ENCODE measurements around the gene AZU1.
A peak's percentile ranks its signal among the peaks of the same experiment; 100 is the strongest.

Gene AZU1

GRCh38 chr19:871446-872265 lies 44.0 kb downstream of the AZU1 start:
- Mint-ChIP-seq H3K9me3 (no peaks in the 10 kb centered on the region), H3K4me1 (peaks cover 6% of the 10 kb centered on the region), H3K27ac (no peak overlapping the region), H3K36me3 (ENCODE audit: low read depth) (peaks cover 40% of the 10 kb centered on the region), H3K27me3 (ENCODE audit: low read depth, poor library complexity) (no peaks in the 10 kb centered on the region), H3K4me3 (no peak overlapping the region)
- DNase-seq: no peak
- TF ChIP-seq CTCF (IDR thresholded peaks at IDR 0.05): no peak

GRCh38 chr19:872266-872951 lies 44.8 kb downstream of the AZU1 start:
- Mint-ChIP-seq H3K27me3 (ENCODE audit: low read depth, poor library complexity) (no peaks in the 10 kb centered on the region), H3K36me3 (ENCODE audit: low read depth) (peaks cover 38% of the 10 kb centered on the region), H3K9me3 (no peaks in the 10 kb centered on the region), H3K4me1 (peaks cover 3% of the 10 kb centered on the region), H3K27ac (peak overlapping the region; percentile 57), H3K4me3 (no peak overlapping the region)
- no peak for TF ChIP-seq CTCF (IDR thresholded peaks at IDR 0.05)
- peak; percentile 65 for DNase-seq

GRCh38 chr19:873084-873483 lies 45.4 kb downstream of the AZU1 start:
- H3K4me3 Mint-ChIP-seq: no peak overlapping the region
- TF ChIP-seq CTCF (IDR thresholded peaks at IDR 0.05): no peak
- H3K4me1 Mint-ChIP-seq: no peaks in the 10 kb centered on the region
- H3K27ac Mint-ChIP-seq: no peak overlapping the region
- H3K9me3 Mint-ChIP-seq: no peaks in the 10 kb centered on the region
- DNase-seq: no peak
- peaks cover 31% of the 10 kb centered on the region for H3K36me3 Mint-ChIP-seq (ENCODE audit: low read depth)
- no peaks in the 10 kb centered on the region for H3K27me3 Mint-ChIP-seq (ENCODE audit: low read depth, poor library complexity)

- Mint-ChIP-seq H3K27ac (no peak overlapping the region), H3K27me3 (ENCODE audit: low read depth, poor library complexity) (no peaks in the 10 kb centered on the region), H3K9me3 (no peaks in the 10 kb centered on the region), H3K4me3 (no peak overlapping the region), H3K36me3 (ENCODE audit: low read depth) (peaks cover 29% of the 10 kb centered on the region), H3K4me1 (no peaks in the 10 kb centered on the region)
- DNase-seq: no peak
- TF ChIP-seq CTCF (IDR thresholded peaks at IDR 0.05): no peak
Observed at GRCh38 chr19:873561-874041, 46.0 kb downstream of the AZU1 start.

GRCh38 chr19:875265-875879 lies 47.7 kb downstream of the AZU1 start:
- peaks cover 21% of the 10 kb centered on the region for H3K36me3 Mint-ChIP-seq (ENCODE audit: low read depth)
- no peak overlapping the region for H3K27ac Mint-ChIP-seq
- H3K4me1 Mint-ChIP-seq: no peaks in the 10 kb centered on the region
- no peak overlapping the region for H3K4me3 Mint-ChIP-seq
- H3K9me3 Mint-ChIP-seq: no peaks in the 10 kb centered on the region
- DNase-seq: no peak
- TF ChIP-seq CTCF (IDR thresholded peaks at IDR 0.05): no peak
- H3K27me3 Mint-ChIP-seq (ENCODE audit: low read depth, poor library complexity): no peaks in the 10 kb centered on the region
